Activated naive CD4-positive, alpha-beta T cell treated with Interleukin-2 at 50 U/mL for 16 hours (primary cell): Measurements from ENCODE around the gene PTPN9.
A peak's percentile ranks its signal among the peaks of the same experiment; 100 is the strongest.
"Not testable (repeated sequence)": the region's sequence is repeated elsewhere in the genome, so short reads cannot be mapped to it uniquely, and the experiment has no call there.

Experiments used
- DNase-seq: peaks from one replicate; pipeline ENCODE4 v3.0.0-alpha.2; 2020

Gene PTPN9

DNA sequence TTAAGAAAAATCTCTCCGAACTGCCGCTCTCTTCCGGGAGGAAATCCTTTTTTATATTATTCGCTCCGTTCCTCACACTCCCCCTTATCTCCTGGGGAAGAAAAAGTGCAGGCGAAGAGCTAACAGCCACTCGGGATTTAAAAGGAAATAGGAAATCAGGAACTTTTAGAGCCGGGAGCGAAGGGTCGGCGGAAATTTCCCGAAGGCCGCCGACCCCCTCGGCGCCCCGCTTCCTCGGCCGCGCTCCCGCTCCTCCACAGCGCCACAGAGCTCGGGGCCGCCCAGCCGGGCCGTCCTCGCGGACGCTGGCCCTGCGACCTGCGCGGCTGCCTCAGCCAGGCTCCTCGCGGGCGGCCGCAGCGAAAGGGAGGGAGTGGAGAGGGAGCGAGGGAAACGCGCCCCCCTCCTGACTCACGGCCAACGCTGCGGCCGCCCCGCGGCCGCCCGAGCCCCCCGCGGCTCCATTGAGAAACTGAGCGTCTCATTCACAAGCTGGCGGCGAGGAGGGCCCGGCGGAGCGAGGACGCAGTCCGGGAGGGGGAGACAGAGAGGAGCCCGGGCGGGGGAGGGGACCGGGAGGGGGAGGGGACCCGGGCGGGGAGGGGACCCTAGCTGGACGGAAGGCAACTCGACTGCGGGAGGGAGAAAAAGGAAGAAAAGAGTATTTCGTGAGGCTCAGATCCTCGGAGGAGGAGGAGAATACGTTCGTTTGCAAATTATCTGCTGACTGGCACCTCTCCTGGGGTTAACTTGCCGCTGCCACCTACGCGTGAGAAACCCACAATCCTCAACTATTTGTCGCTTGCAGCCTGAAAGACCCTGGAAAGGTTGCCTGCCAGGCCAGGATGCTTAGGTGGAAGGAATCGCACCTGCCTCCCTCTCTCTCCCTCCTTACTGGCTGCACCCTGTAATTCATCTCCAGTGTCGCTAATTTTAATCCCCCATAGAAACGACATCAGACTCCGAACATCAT lies at the start of gene PTPN9:
PTPN9 (minus strand) TSS at position 368 of the 973 bp plus-strand sequence. CDS start 539 bp downstream, outside the sequence.
- DNase-seq = peak; percentile 78

DNA sequence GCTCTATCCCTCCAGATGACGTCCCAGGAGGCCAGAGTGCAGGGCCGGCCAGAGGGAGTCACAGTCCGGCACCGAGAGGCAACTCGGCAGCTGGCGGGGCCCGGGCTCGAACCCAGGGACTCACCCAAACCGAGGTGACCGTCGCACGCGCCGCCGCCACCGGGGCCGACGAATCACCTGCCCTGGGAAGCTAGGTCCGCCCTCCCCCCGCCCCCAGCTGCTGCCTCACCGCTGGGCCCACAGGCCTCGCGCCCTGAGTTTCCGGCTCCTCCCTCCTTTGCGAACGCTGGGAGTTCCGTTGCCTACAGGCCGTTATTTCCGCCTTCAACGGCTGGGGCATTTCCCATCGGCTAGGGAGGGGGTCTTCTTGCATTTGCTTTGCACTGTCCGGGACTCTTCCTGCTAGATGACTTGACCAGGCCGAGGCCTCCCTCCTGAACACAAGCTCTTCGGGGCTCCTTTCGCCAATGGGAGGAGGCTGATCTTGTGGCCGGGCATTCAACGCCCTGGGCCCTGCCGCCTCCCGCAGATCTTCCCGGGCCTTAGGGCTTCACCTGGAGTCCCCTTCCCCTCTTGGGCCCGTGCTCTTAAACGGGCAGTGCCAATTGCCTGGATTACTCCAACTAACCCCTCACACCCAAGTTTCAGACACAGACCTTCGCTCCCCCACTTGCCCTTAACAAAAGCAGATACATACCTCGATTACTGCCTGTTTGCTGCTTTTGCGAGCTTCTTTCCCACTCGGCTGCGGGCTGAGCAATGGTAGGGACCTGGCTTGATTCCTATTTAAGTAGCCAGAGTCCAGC lies 46.6 kb upstream of the PTPN9 start, which contains the start of gene SNUPN:
SNUPN (minus strand) TSS at position 184 of the 806 bp plus-strand sequence. CDS start 4,674 bp downstream, outside the sequence.
- peak; percentile 94 for DNase-seq

DNA sequence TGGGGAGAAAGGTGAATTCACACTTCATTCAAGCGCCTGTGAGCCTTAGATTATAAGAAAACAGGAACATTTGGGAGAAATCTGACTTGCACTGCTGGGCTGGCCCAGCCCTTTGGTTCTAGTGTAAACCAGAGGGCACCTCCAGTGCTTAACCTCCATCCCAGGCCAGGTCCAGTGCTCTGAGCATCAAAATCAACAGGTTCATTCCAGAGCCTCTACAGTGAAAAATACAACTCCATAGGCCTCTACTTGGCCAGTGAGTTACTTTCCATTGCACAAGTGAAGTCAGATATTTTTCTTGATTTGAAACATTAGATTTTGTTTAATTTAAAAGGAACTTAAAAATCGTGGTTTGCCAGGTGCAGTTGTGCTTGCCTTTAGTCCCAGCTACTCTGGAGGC lies 43.4 kb upstream of the PTPN9 start:
- no peak for DNase-seq

- no peak for DNase-seq
These were observed 41.8 kb upstream of the PTPN9 start for GRCh38 chr15:75620841-75621391.

GRCh38 chr15:75620058-75620820 lies 41.1 kb upstream of the PTPN9 start:
- no peak for DNase-seq

DNA sequence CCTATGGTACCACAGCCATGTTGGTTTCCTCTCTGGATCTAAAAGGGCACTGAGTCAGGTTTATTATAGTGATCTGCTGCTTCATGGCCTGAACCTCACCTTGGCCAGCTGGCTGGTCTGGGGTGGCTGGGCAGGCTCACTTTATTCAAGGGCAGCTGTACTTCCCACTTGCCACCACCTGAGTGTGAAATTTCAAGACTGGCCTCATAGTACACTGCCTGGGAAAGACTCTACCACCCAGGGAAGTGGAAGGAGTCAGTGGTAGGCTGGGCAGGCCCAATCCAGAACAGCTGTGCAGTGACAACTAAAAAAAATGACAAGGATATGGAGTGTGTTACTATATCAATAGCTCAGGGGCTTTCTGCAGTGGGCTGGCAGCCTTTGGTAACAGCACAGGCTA lies 37.7 kb upstream of the PTPN9 start:
- no peak for DNase-seq

DNA sequence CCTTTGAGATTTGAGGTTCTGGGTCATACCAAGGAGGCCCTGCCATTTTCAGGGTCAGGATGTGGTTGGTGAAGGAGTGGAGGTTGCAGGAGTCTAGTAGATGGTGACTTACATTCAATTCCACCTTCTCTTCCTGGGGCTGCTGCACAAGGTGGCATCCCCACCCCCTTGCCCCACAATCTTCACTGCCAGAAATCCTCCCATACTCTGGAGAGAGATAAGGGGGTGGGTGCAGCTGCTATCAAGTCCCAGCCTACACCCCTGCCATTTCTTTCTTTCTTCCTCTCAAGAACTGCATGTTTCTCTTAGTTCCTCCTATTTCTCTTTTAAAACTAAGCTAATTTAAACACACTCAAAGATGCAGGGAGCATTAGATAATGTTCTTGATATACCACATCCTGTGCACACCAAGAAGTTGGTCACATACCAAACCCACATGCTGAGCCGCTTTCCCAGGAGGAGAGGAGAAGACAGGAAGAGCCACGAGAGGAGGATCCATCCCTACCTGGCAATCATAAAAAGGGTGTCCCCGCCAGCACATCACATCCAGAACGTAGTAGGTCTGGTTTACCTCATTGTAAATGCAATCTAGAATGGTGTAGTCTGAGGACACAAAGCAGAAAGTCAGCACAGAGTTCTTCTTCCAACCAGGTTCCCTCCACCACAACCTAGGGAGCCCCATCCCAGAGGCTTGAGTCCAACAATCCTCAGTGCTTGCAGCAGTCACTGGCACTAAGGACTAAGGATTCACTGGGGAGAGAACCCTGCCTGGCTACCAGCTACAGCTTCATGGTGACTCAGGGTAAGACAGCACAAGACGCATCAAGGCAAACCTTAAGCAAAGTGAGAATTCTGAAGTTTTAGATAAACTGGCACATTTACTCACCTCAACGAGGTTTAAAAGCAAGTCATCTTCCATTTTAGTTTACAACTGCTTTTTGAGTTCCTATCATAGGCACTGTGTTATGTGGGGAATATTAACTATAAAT lies 27.9 kb upstream of the PTPN9 start:
- peak; percentile 14 for DNase-seq

DNA sequence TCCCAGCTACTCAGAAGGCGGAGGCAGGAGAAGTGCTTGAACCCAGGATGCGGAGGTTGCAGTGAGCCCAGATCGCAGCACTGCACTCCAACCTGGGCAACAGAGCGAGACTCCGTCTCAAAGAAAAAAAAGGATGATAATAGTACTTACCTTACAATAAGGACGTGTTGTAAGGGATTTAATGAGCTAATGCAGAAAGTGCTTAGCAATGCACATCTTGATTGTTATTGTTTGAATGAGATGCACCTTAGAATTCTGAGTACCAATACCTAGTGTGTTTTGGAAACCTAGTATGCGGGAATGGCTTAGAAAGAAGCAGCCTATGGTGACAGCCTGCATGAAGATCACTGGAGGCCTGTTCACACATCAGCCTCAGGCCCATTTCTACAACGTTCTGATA lies 26.9 kb upstream of the PTPN9 start:
- no peak for DNase-seq

DNA sequence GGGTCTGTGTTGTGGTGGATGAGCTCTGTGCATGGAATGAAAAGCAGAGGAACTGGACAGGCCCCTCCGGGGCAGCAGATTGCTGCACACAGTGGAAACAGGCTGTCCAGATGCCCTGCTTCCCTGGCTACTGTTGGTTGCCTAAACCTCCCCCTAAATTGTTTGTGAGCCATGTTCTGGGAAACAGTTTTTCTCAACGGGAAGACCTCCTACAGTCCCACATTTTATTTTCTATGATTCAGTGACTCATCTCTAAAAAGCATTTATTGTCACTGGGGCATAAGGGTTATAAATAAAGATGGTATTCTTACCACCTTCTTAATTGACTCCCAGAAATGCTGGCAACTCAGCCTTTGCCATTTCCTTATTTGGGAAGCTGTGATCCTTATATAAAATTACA lies 20.3 kb upstream of the PTPN9 start:
- no peak for DNase-seq

DNA sequence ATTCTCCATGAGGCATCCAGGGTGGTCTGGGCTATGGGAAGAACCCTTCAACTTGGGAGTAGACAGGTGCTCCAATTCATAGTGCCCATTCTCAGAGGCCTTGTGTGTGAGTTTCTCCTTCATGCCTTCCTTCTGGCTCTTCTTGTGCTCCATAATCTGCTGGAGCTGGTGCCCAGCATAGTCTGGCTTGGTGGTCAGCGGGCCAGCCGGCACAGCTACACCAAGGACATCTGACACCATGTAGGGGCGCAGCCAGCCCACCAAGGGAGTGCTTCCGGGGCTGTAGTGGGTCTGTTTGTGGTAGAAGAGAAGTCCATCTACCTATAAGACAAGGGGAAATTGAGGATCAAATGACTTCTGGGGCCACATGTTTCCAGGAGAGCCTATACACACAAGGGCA lies 19.2 kb upstream of the PTPN9 start:
- DNase-seq = no peak

DNA sequence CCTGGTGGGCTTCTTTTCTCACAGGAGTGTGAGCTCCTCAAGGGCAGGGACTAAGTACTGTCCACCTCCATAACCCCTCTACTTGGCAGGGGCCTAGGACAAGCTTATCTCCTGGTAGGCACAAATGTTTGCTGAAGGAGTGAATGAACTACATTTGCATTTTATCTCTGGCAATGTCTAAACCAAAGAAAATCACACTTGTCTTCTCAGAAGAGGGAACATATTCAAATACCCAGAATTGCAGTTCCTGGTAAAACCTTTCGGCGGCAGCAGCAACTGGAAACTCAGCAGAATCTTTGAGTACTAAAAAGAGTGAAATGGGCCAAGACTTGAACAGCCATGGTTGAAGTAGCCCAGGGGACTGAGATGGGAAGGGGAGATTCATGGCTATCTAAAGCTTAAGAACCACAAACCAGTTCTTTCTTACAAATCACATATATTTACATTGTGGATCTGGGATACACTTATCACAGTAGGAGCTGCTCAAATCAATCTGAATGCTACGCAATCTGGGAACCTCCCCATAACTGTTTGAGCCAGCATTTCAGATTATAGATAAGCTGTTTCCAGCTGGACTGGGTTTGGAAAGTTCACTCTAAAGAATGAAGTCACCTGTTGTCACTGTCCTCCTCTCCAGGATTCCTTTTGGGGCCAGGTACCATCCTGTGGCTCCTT lies 18.7 kb upstream of the PTPN9 start:
- DNase-seq = peak; percentile 40

GRCh38 chr15:75596703-75597345 lies 17.7 kb upstream of the PTPN9 start:
- no peak for DNase-seq

DNA sequence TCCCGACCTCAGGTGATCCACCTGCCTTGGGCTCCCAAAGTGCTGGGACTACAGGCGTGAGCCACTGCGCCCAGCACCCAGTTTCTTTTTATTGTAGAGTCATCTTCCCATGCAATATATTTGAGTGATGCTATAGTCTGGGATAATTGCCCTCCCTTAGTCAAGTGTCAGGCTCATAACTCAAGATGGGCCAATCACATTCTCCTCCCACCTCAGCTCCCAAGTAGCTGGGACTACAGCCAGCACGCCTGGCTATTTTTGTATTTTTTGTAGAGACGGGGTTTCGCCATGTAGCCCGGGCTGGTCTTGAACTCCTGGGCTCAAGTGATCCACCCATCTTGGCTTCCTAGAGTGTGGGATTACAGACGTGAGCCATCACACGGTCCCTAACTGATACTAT lies 15.2 kb upstream of the PTPN9 start:
- no peak for DNase-seq

- no peak for DNase-seq
These were observed 12.7 kb upstream of the PTPN9 start for GRCh38 chr15:75591655-75592364.

DNA sequence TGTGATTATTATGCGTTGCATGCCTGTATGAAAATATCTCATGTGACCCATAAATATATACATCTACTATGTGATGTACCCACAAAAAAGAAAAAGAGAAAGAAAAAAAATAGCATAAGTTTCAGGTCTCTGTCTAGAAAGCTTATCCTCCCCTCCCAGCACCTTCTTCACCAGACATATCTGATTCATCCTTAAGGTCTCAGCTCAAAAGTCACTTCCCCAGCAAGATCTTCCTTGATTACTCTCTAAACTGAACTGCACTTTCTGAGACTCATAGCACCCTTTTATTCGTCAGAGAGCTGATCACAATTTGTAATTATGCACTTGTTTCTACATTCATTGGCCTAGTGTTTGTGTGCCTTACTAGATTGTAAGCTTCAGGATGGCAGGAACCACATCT lies 11.1 kb upstream of the PTPN9 start:
- DNase-seq = no peak

DNA sequence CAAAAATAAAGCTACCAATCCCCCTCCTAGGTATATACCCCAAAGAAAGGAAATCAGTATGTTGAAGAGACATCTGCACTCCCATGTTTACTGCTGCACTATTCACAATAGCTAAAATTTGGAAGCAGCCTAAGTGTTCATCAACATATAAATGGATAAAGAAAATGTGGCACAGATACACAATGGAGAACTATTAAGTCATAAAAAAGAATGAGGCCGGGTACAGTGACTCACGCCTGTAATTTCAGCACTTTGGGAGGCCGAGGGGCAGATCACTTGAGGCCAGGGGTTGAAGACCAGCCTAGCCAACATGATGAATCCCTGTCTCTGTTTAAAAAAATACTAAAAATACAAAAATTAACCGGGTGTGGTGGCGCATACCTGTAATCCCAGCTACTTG lies 10.0 kb upstream of the PTPN9 start:
- no peak for DNase-seq

DNA sequence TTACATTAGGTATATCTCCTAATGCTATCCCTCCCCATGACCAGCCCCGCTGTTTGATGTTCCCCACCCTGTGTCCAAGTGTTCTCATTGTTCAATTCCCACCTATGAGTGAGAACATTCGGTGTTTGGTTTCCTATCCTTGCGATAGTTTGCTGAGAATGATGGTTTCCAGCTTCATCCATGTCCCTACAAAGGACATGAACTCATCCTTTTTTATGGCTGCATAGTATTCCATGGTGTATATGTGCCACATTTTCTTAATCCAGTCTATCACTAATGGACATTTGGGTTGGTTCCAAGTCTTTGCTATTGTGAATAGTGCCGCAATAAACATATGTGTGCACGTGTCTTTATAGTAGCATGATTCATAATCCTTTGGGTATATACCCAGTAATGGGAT lies 7.3 kb upstream of the PTPN9 start:
- DNase-seq = not testable (repeated sequence)

DNA sequence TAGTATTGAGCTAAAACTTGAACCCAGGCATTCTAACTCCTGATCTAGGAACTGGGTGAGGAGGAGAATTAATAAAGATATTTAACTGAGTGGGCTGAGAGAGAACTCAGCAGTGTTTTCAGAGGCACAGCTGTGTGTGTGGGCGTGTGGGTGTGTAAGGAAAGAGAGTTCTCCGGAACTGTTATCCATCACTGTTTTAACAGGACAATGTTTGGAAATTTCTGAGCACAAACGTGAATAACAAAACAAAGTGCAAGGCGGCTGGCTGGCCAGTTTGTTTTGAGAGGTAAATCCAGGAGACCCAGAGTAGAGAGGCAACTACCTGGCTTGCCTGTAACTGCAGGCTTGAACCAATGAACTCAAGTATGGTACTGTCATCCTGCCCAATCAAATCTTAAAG lies 5.0 kb upstream of the PTPN9 start:
- no peak for DNase-seq

DNA sequence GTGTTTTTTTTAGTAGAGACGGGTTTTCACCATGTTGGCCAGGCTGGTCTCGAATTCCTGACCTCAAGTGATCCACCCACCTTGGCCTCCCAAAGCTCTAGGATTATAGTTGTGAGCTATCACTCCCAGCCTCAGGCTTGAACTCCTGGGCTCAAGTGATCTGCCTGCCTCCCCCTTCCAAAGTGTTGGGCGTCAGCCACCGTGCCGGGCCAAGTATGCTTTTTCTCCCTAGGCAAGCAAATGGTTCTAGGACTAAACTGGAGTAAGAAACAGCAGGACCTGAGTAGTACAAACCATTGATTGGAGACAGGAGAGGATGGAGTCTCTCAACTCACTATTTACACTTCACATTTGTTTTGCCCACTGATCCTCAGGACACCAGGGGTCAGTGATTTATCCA lies 4.6 kb upstream of the PTPN9 start:
- no peak for DNase-seq

- DNase-seq = not testable (repeated sequence)
These were observed 3.8 kb upstream of the PTPN9 start for GRCh38 chr15:75582943-75583342.
